H4 (cell line): Measurements from ENCODE around the gene PGA4. TPM values are rescaled to one million over a fixed set of nuclear protein-coding genes. Genes with fewer than 3 reads are reported as not detected.

Experiments used
- DNase-seq: peaks from one replicate; pipeline ENCODE4 v3.0.0-alpha.2; 2015; ENCODE audit warnings: low spot score
- total RNA-seq: library from RNA; depleted of rRNA; stranded (reverse); fragments of >200 nt; shearing (Covaris generic); gene quantifications from 2 replicates; pipeline ENCODE4 v1.2.3, GENCODE V29; 2014; rRNA removed

Gene PGA4
- total RNA-seq, 1 experiment from 2014 or later, result not detected

- DNase-seq, result no peak
Observed at GRCh38 chr11:61279934-61280659, 58.0 kb downstream of the PGA4 start.

- DNase-seq, result no peak
Observed at GRCh38 chr11:61280883-61281580, 58.9 kb downstream of the PGA4 start.

Other genes with a start within 250 kb of the PGA4 start
- gene CD5, start 119.9 kb upstream of the PGA4 start, total RNA-seq, result not detected in 2 replicates
- gene VPS37C, start 60.9 kb upstream of the PGA4 start, total RNA-seq, result 4.6 and 9.4 TPM in 2 replicates
- not detected in 2 replicates for gene PGA3, start 18.8 kb upstream of the PGA4 start, total RNA-seq
- gene PGA5, start 18.8 kb downstream of the PGA4 start, total RNA-seq, result not detected in 2 replicates
- 0.35 TPM in 1 of 2 replicates, not detected in the other for gene VWCE, start 73.0 kb downstream of the PGA4 start, total RNA-seq
- 119 and 145 TPM in 2 replicates for gene DDB1, start 110.8 kb downstream of the PGA4 start, total RNA-seq
- gene TKFC, start 110.9 kb downstream of the PGA4 start, total RNA-seq, result 15.1 and 17.0 TPM in 2 replicates
- gene CYB561A3, start 139.5 kb downstream of the PGA4 start, total RNA-seq, result 29.0 and 41.8 TPM in 2 replicates
- gene TMEM138, start 140.0 kb downstream of the PGA4 start, total RNA-seq, result 48.5 and 62.5 TPM in 2 replicates
- gene TMEM216, start 170.2 kb downstream of the PGA4 start, total RNA-seq, result 0.08 TPM in 1 of 2 replicates, not detected in the other
- 21.0 and 31.8 TPM in 2 replicates for gene CPSF7, start 207.6 kb downstream of the PGA4 start, total RNA-seq
- gene SDHAF2, start 207.8 kb downstream of the PGA4 start, total RNA-seq, result 56.5 and 67.8 TPM in 2 replicates